Tibial artery (tissue), 4 donors: Measurements from ENCODE around the gene LMAN1L.

Source experiments
- DNase-seq, 2 donors: peaks; one replicate each; pipeline ENCODE4 v3.0.0-alpha.2; 2019
- H3K27ac ChIP-seq, 2 donors: fragments of 200-600 bp; sonication (generic) in 1 of 2; 1 replicate in 1 of 2; 2 replicates in 1 of 2; pipeline ENCODE4 v1.5.1; 2018 to 2019; ENCODE audit warnings: mild to moderate bottlenecking in 1 of 2
- H3K27me3 ChIP-seq, 2 donors: fragments of 200-600 bp; sonication (generic) in 1 of 2; one replicate each; pipeline versions ENCODE4 v1.5.1 to v1.6.0; 2016 to 2019
- H3K36me3 ChIP-seq, 3 donors: fragments of 200-600 bp; sonication (generic) in 2 of 3; one replicate each; pipeline ENCODE4 v1.5.1; 2016 to 2019; ENCODE audit warnings: mild to moderate bottlenecking in 2 of 3
- H3K4me1 ChIP-seq, 4 donors: fragments of 200-600 bp; sonication (generic) in 2 of 4; 1 replicate in 3 of 4; 2 replicates in 1 of 4; pipeline ENCODE4 v1.5.1; 2016 to 2019
- H3K4me3 ChIP-seq, 2 donors: fragments of 200-600 bp; sonication (generic) in 1 of 2; 1 replicate in 1 of 2; 2 replicates in 1 of 2; pipeline ENCODE4 v1.5.1; 2018 to 2019; ENCODE audit warnings: mild to moderate bottlenecking in 2 of 2
- H3K9me3 ChIP-seq, 3 donors: fragments of 200-600 bp; sonication (generic) in 1 of 3; one replicate each; pipeline ENCODE4 v1.5.1; 2016 to 2019
- intact Hi-C: fragments of 100-400 bp; cut with DNase I; formaldehyde crosslinking; loops from one replicate; pipeline ENCODE4 v1.15.0; 2023; ENCODE audit warnings: low total_unique reads
- TF ChIP-seq, protein P1 (sequence below), 2 experiments: fragments of 200-600 bp in 1 of 2; fragments of 450-650 bp in 1 of 2; IDR thresholded peaks; one replicate each; pipeline ENCODE4 v1.5.1; 2017 to 2019; ENCODE audit warnings: antibody characterized with exemption in 2 of 2, mild to moderate bottlenecking in 1 of 2, moderate library complexity in 1 of 2

The LMAN1L gene

DNA sequence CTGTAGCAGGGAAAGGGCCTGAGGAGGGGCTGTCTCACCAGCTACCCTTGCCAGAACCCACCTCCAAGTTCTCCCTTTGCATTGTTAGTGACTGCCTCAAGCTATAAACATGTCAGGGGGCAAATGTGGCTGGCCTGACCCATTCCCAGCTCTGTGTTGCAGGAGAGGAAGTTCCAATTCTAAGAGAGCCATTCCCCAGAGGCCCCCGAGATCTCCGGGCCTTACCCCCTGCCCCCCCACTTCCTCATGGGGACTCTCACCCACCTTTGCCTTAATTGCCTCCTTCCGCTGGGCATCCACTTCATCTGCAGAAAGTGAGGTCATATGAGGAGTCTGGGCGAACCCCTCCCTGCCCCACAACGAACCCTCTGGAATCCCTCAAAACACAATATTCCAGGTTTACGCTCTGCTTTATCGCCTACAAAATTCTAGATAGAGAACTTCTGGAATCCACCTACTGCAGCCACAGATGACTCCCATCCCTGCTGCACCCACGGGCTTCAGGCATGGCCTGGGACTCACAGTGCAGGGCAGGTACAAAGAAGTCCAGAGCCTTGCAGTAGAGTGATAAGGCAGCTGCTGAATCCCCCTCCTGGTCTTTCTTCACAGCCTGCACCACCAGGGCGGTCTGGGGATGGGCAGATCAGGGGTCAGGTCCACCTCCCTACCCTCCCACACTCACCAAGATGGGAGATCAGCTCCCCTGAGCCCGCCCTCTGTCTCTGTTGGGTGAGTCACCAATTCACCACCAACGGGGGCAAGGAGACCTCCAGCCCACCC, 26.3 kb downstream of the LMAN1L start:
- H3K4me3 ChIP-seq, result no peak overlapping the region
- H3K9me3 ChIP-seq, result no peaks in the 10 kb centered on the region
- peaks cover 0 to 52% (median 13%) of the 10 kb centered on the region in 3 donors for H3K36me3 ChIP-seq
- H3K4me1 ChIP-seq, result peaks cover 0 to 26% (median 19%) of the 10 kb centered on the region in 4 donors
- DNase-seq, result no peak
- H3K27me3 ChIP-seq, result no peaks in the 10 kb centered on the region
- TF ChIP-seq, protein P1, sequence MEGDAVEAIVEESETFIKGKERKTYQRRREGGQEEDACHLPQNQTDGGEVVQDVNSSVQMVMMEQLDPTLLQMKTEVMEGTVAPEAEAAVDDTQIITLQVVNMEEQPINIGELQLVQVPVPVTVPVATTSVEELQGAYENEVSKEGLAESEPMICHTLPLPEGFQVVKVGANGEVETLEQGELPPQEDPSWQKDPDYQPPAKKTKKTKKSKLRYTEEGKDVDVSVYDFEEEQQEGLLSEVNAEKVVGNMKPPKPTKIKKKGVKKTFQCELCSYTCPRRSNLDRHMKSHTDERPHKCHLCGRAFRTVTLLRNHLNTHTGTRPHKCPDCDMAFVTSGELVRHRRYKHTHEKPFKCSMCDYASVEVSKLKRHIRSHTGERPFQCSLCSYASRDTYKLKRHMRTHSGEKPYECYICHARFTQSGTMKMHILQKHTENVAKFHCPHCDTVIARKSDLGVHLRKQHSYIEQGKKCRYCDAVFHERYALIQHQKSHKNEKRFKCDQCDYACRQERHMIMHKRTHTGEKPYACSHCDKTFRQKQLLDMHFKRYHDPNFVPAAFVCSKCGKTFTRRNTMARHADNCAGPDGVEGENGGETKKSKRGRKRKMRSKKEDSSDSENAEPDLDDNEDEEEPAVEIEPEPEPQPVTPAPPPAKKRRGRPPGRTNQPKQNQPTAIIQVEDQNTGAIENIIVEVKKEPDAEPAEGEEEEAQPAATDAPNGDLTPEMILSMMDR (IDR thresholded peaks at IDR 0.05), result no peak
- intact Hi-C loops, result no loop called here
- H3K27ac ChIP-seq, result no peak overlapping the region

DNA sequence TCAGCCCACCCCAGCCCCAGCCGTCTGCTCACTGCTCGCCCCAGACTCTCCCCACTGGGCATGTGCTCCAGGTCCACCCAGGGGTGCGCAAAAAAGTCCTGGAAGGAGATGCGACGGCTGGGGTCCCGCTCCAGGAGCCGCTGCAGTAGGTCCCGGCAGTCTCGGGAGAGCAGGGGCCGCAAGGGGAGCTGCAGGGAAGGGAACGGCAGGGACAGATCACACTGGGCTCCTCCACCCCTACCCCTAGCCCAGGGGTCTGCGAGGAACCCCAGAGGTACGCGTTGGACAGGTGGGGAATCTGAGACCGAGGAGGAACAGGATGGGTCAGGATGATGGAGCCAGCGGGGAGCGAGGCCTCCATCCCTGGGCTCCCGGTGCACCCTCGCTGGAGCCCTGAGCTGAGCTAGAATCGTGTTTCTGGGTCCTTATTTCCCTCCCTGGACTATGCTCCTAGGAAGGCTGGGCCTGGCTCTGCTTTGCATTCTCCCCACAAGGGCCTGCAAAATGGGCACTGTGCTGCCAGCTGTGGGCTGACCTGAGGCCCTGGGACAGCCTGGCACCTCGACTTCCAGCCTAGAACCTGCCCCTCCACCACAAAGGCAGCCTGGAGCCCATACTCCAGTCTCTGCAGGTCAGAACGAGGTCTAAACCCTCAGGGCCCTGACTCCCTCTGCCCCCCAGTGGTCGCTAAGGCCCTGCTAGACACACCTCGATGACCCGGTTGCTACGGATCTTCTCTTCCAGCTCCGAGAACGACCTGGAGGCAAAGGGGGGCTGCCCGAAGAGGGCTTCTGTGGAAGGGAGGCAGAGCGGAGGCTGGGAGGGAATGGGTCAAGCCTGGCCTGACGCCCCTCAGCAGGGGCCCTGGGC, 27.1 kb downstream of the LMAN1L start:
- intact Hi-C loops, result no loop called here
- no peak overlapping the region for H3K4me3 ChIP-seq

DNA sequence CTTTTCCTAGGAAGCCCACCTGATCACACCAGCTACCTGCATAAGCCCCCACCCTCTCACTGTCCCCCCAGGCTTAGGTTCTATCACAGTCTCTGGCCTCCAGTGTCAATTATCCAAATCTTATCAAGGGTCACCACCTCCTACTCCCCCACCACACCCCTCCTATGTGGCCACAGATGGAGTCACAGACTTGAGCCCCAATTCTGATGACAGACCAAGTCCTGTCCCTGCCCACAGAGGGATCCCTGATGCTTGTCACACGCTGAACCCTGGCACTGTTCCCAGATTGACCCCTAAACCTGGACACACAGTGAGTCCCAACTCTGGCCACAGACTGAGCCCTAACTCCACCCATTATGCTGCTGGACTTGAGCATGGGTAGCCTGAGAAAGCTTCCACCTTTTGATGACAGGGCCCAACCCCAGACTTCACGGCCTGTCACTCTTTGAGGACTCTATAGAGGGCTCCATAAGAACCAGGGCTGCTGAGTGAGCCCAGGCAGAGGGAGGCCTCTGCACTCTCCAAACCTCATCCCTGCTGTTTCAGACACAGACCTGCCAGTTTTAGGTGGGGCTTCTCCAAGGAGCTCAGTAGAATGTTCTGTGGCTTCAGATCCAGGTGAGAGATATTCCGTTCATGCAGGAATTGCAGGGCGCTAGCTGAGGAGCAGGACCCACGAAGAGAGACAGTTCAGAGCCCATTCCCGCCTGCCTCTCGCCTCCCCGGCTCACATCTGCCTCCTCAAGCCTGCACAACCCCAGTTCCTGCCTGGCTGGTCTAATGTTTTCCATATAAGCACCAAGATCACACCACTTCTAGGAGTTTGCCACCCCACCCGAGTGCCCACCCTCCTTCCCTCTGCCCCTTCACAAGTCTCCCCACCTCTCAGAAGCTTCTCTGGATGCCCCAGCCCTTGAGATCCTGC, 28.5 kb downstream of the LMAN1L start:
- Histone ChIP-seq H3K27me3 (no peaks in the 10 kb centered on the region), H3K36me3 (peaks cover 0 to 57% (median 23%) of the 10 kb centered on the region in 3 donors), H3K27ac (no peak overlapping the region), H3K9me3 (no peaks in the 10 kb centered on the region), H3K4me3 (no peak overlapping the region), H3K4me1 (peaks cover 0 to 28% (median 19%) of the 10 kb centered on the region in 4 donors)
- TF ChIP-seq, protein P1 (IDR thresholded peaks at IDR 0.05), result no peak
- no peak for DNase-seq
- intact Hi-C loops, result no loop called here

More for the DNA sequence above, 27.1 kb downstream of the LMAN1L start:
- Histone ChIP-seq H3K27ac (no peak overlapping the region), H3K36me3 (peaks cover 0 to 53% (median 14%) of the 10 kb centered on the region in 3 donors), H3K9me3 (no peaks in the 10 kb centered on the region), H3K27me3 (no peaks in the 10 kb centered on the region), H3K4me1 (peaks cover 0 to 28% (median 19%) of the 10 kb centered on the region in 4 donors)
- TF ChIP-seq, protein P1 (IDR thresholded peaks at IDR 0.05), result no peak
- no peak for DNase-seq

DNA sequence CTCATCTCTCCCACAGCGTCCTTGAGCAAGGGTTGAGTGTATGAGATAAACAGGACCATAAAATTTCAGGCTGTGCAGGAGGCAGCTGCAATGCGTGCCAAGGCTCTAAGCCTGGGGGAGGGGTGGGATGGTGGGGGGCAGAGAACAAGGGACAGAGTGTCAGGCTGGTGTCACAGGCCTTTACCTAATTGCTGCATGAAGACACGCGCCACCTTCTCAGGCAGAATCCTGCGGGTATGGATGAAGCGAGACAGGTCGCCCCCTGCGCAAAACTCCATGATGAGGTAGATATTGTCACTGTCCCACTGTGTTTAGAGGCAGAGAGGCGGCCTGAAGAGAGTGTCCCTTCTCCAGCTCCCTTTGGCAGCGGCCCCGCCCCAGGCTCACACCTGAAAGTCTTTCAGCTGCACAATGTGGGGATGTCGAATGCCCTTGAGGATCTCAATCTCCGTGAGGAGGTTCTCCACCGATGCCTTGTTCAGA, 29.3 kb downstream of the LMAN1L start:
- no peaks in the 10 kb centered on the region for H3K9me3 ChIP-seq
- intact Hi-C loops, result no loop called here
- peaks cover 0 to 28% (median 19%) of the 10 kb centered on the region in 4 donors for H3K4me1 ChIP-seq
- TF ChIP-seq, protein P1 (IDR thresholded peaks at IDR 0.05), result no peak
- H3K27ac ChIP-seq, result peak overlapping the region in 1 of 2 donors; percentile 89
- peak overlapping the region; percentile 89 to 99 for H3K4me3 ChIP-seq
- H3K36me3 ChIP-seq, result peaks cover 0 to 53% (median 23%) of the 10 kb centered on the region in 3 donors
- H3K27me3 ChIP-seq, result no peaks in the 10 kb centered on the region
- DNase-seq, result no peak
